ENCODE data around the gene KIF16B. TPM values are rescaled to one million over a fixed set of nuclear protein-coding genes. Genes with fewer than 3 reads are reported as not detected.

KIF16B gene
- total RNA-seq, 1 donor: 6.2 TPM

- no peak for DNase-seq (ENCODE audit: low read depth in 2 of 3, low spot score in 2 of 3)
Observed at GRCh38 chr20:16486532-16486931, 86.7 kb downstream of the KIF16B start.

- no peak for DNase-seq (ENCODE audit: low read depth in 2 of 3, low spot score in 2 of 3)
Observed at GRCh38 chr20:16485401-16485800, 87.8 kb downstream of the KIF16B start.

GRCh38 chr20:16483024-16483423 lies 90.2 kb downstream of the KIF16B start:
- no peak for DNase-seq (ENCODE audit: low read depth in 2 of 3, low spot score in 2 of 3)

GRCh38 chr20:16481977-16482376 lies 91.3 kb downstream of the KIF16B start:
- no peak for DNase-seq (ENCODE audit: low read depth in 2 of 3, low spot score in 2 of 3)

GRCh38 chr20:16479666-16480065 lies 93.6 kb downstream of the KIF16B start:
- no peak for DNase-seq (ENCODE audit: low read depth in 2 of 3, low spot score in 2 of 3)

- no peak for DNase-seq (ENCODE audit: low read depth in 2 of 3, low spot score in 2 of 3)
Observed at GRCh38 chr20:16477632-16478031, 95.6 kb downstream of the KIF16B start.

- peak in 2 of 3 donors; percentile 21 to 59 for DNase-seq (ENCODE audit: low read depth in 2 of 3, low spot score in 2 of 3)
Observed at GRCh38 chr20:16476032-16476431, 97.2 kb downstream of the KIF16B start.

- no peak for DNase-seq (ENCODE audit: low read depth in 2 of 3, low spot score in 2 of 3)
Observed at GRCh38 chr20:16475225-16475624, 98.0 kb downstream of the KIF16B start.

GRCh38 chr20:16474363-16474762 lies 98.9 kb downstream of the KIF16B start:
- no peak for DNase-seq (ENCODE audit: low read depth in 2 of 3, low spot score in 2 of 3)

- no peak for DNase-seq (ENCODE audit: low read depth in 2 of 3, low spot score in 2 of 3)
Observed at GRCh38 chr20:16472045-16472872, 101.0 kb downstream of the KIF16B start.

GRCh38 chr20:16469395-16469905 lies 103.8 kb downstream of the KIF16B start:
- DNase-seq (ENCODE audit: low read depth in 2 of 3, low spot score in 2 of 3): no peak

GRCh38 chr20:16462711-16463110 lies 110.5 kb downstream of the KIF16B start:
- DNase-seq (ENCODE audit: low read depth in 2 of 3, low spot score in 2 of 3): no peak

GRCh38 chr20:16459019-16459700 lies 114.1 kb downstream of the KIF16B start:
- no peak for DNase-seq (ENCODE audit: low read depth in 2 of 3, low spot score in 2 of 3)

GRCh38 chr20:16457514-16457913 lies 115.7 kb downstream of the KIF16B start:
- DNase-seq (ENCODE audit: low read depth in 2 of 3, low spot score in 2 of 3): no peak

GRCh38 chr20:16455324-16455723 lies 117.9 kb downstream of the KIF16B start:
- DNase-seq (ENCODE audit: low read depth in 2 of 3, low spot score in 2 of 3): no peak

GRCh38 chr20:16451982-16452381 lies 121.3 kb downstream of the KIF16B start:
- DNase-seq (ENCODE audit: low read depth in 2 of 3, low spot score in 2 of 3): no peak

- DNase-seq (ENCODE audit: low read depth in 2 of 3, low spot score in 2 of 3): no peak
Observed at GRCh38 chr20:16451001-16451400, 122.2 kb downstream of the KIF16B start.

- DNase-seq (ENCODE audit: low read depth in 2 of 3, low spot score in 2 of 3): peak in 1 of 3 donors; percentile 51
Observed at GRCh38 chr20:16446991-16447390, 126.3 kb downstream of the KIF16B start.

GRCh38 chr20:16446246-16446645 lies 127.0 kb downstream of the KIF16B start:
- no peak for DNase-seq (ENCODE audit: low read depth in 2 of 3, low spot score in 2 of 3)

GRCh38 chr20:16445482-16445881 lies 127.8 kb downstream of the KIF16B start:
- DNase-seq (ENCODE audit: low read depth in 2 of 3, low spot score in 2 of 3): no peak

GRCh38 chr20:16444057-16444777 lies 129.0 kb downstream of the KIF16B start:
- DNase-seq (ENCODE audit: low read depth in 2 of 3, low spot score in 2 of 3): no peak
